ENCODE data around the gene RFC1. TPM values are rescaled to one million over a fixed set of nuclear protein-coding genes. Genes with fewer than 3 reads are reported as not detected.

The RFC1 gene
- total and polyA plus RNA-seq, 2 of the 4 experiments (the other 2 are of a cell fraction) = 18.4 to 49.3 TPM

DNA sequence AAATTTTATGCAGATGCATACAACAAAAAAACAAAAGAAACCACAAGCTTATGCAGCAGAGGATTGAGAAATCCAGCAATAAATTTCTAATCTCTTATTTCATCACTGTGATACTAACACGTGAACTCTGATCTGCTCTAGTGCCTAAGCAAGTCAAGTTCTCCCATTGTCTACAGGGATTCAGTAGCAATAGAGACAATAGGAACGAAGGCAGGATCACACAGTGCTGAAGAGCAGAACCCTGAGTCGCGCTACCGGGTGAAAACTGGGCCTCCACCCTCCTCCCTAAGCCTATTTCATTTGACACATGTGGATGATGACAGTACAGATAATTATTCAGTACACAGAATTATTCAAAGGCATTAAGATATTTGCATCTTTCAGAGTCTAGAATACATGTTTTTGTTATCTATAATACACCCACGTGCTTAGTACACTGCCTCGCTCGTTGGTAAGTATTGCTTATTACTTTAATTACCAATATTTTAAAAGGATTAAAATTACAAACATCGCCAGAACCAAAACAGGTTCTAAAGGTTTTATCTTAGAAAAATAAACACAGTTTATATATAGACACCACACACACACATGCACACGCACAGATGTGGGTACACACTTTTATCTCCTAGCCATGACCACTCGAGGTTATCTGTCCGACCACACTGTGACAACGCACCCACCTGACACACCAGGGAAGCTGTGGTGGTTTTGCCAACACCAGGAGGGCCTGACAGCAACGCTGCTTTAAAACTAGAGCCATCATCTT is 60.1 kb downstream of the RFC1 start:
- H2AK9ac ChIP-seq (replicated peaks; ENCODE audit: low read depth, low read length, poor library complexity) = no peak overlapping the region
- peaks cover 22% of the 10 kb centered on the region for H3K36me3 ChIP-seq (ENCODE audit: control insufficient read depth, insufficient read depth, low read length)
- H3K23ac ChIP-seq (ENCODE audit: low read depth, low read length) = no peak overlapping the region
- H2AFZ ChIP-seq (replicated peaks; ENCODE audit: low read length, poor library complexity) = no peak overlapping the region
- no peak overlapping the region for H2BK5ac ChIP-seq (ENCODE audit: low read depth, low read length, poor library complexity, severe bottlenecking)
- no peak overlapping the region for H3K4ac ChIP-seq (ENCODE audit: low read depth, low read length)
- DNase-seq (no peak), ATAC-seq (ENCODE audit: low read depth) (no peak)
- no peak overlapping the region for H3K9ac ChIP-seq (ENCODE audit: low read depth, low read length)
- H4K20me1 ChIP-seq (ENCODE audit: insufficient read depth, low read length) = no peaks in the 10 kb centered on the region
- H2BK120ac ChIP-seq (ENCODE audit: low read depth, low read length) = no peak overlapping the region
- no peak overlapping the region for H4K5ac ChIP-seq (ENCODE audit: low read depth, low read length)
- POLR2A ChIA-PET (ENCODE audit: unreplicated experiment) = no interaction called here
- H3K14ac ChIP-seq (replicated peaks; ENCODE audit: low read depth, low read length) = no peak overlapping the region
- intact Hi-C loops (cut with micrococcal nuclease) (no loop called here), dilution Hi-C loops (cut with HindIII; ENCODE audit: low sequenced_read_pairs, unreplicated experiment) (no loop called here), in situ Hi-C loops (cut with MboI; ENCODE audit: low sequenced_read_pairs) (no loop called here)
- BruUV-seq (replicated peaks) = no TSS peak
- no peak overlapping the region for H2BK20ac ChIP-seq (ENCODE audit: low read depth, low read length)
- no peaks in the 10 kb centered on the region for H3K27me3 ChIP-seq (ENCODE audit: control insufficient read depth, insufficient read depth, low read length)
- TF ChIP-seq RAD21 (IDR thresholded peaks at IDR 0.05; ENCODE audit: low read length) (no peak), NFE2L2 (IDR thresholded peaks at IDR 0.05; ENCODE audit: low read depth, low read length) (no peak), POLR2A (IDR thresholded peaks at IDR 0.05; ENCODE audit: low read depth, low read length) (no peak), CEBPB (IDR thresholded peaks at IDR 0.05; ENCODE audit: low read depth, low read length) (no peak)
- peaks cover 8 to 19% of the 10 kb centered on the region in 2 experiments; a peak in 3 of 4 replicates for H3K79me1 ChIP-seq (ENCODE audit: low read depth in 1 of 2, low read length in 2 of 2)
- no peaks in the 10 kb centered on the region for H3K4me1 ChIP-seq (ENCODE audit: control insufficient read depth, insufficient read depth, low read length)
- no peak overlapping the region for H3K18ac ChIP-seq (ENCODE audit: low read depth, low read length)
- H4K91ac ChIP-seq (ENCODE audit: insufficient read depth, low read depth, low read length) = no peak overlapping the region
- H2AK5ac ChIP-seq (ENCODE audit: low read depth, low read length) = no peak overlapping the region
- no peak overlapping the region for H3K56ac ChIP-seq (ENCODE audit: extremely low read depth, insufficient read depth, low read length)
- WGBS, 2 experiments (ENCODE audit: extremely low coverage in 2 of 2, insufficient read length in 1 of 2) = 72% methylated on average over 5 of the region's 14 CpGs; no CpG with 5 or more reads in 1 of the 2 experiments
- CTCF ChIA-PET = no interaction called here
- H3K4me3 ChIP-seq (ENCODE audit: insufficient read depth, low read depth, low read length) = no peak overlapping the region
- H3K27ac ChIP-seq (ENCODE audit: insufficient read depth, low read length) = no peak overlapping the region
- H2BK15ac ChIP-seq (ENCODE audit: low read depth, low read length) = no peak overlapping the region
- no peak overlapping the region for H3K4me2 ChIP-seq (ENCODE audit: low read depth, low read length)
- H3K9me3 ChIP-seq (ENCODE audit: control insufficient read depth, insufficient read depth, low read length) = no peaks in the 10 kb centered on the region
- H3K9me1 ChIP-seq (ENCODE audit: insufficient read depth, low read length) = peaks cover 14% of the 10 kb centered on the region; the same call in 1 of the 2 replicates
- no peak overlapping the region for H4K8ac ChIP-seq (ENCODE audit: low read depth in 2 of 2, low read length in 2 of 2)

Measured in IMR-90 (cell line).